ENCODE results near the gene XDH.

Gene XDH

GRCh38 chr2:31401580-31401979, 13.0 kb downstream of the XDH start:
- DNase-seq, result no peak

- DNase-seq, result no peak
These were observed 15.7 kb downstream of the XDH start for GRCh38 chr2:31398881-31399280.

GRCh38 chr2:31397094-31397493, 17.4 kb downstream of the XDH start:
- DNase-seq, result no peak

DNA sequence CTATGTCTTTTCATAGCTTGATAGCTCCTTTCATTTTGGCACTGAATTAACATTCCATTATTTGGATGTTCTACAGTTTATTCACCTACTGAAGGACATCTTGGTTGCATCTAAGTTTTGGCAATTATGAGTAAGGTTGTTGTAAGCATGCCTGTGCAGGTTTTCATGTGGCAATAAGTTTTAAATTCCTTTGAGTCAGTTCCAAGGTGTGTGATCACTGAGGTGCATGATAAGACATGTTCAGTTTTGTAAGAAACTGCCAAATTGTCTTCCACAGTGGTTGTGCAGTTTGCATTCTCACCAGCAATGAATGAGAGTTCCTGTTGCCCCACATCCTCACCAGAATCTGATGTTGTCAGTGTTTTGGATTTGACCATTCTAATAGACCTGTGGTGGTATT, 24.2 kb downstream of the XDH start:
- no peak for DNase-seq

GRCh38 chr2:31388736-31389135, 25.8 kb downstream of the XDH start:
- no peak for DNase-seq

DNA sequence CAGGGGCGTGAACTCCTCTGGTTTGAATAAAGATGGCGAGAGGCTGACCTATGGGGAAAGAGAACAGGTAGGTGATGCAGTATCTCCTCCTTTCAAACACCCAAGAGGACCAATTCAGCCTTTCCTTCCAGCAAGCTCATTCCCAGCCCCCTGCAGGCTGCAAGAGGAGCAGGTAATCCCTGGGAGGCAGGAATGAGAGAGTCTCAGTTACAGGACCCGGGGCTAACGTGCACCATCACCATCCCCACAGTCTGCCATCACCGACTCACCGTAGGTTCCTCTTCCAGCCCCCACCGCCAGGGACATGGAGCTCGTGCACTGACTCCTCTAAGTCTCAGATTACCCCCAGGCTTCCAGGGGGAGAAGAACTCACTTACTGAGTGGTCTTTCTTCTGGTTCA, 26.7 kb downstream of the XDH start:
- DNase-seq, result no peak

DNA sequence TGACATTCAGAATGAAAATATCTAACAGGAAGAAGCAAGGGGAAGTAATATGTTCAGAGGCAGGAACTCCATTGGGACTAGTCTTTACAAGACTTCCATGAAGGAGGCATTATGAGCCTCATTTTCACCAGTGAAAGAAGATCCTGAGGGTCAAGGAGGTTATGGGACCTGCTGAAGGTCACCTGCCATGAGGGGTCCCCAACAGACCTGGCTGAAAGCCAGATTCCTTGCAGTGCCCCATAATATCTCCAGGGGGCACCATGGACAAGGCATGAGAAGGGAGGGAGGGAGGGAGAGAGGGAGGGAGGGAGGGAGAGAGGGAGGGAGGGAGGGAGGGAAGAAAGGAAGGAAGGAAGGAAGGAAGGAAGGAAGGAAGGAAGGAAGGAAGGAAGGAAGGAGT, 27.9 kb downstream of the XDH start:
- DNase-seq, result no peak

DNA sequence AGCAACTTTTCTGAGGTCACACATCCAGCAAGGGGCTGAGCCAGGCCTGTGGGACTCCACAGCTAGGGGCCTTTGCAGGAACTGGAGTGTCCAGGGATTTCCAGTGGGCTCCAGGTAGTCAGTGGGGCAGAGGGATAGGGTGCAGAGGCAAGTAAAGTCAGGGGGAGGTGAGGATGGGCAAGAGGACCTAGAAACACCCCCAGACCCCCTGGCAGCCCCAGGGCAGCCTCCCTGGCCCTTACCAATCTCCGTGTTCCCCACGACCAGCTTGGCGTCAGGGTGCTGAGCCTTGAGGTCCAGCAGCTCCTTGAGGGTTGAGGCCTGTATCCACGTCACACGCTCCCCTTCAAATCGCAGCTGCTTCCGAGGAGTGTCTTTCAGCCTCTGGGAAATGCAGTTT, 28.4 kb downstream of the XDH start:
- no peak for DNase-seq

DNA sequence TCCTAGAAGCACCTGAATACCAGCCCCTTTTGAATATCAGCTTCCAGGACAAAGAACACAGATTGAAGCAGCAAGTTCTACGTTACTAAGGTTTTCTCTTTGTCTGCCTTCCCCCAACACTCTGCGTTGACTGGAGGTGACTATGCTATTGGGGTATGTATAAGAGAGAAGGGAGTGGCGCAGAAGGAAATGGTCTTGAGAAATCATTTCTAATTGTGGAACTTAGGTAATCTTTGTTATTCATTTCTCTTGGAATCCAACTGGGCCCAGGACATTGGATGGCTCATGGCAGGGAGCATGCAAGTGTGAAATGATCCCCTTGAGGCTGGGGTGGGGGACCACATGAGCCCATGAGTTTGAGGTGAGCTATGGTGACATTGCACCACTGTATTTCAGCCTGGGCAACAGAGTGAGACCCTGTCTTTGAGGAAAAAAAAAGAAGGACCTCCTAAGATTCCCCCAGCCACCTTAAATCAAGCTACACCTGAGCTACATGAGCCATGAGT, 29.7 kb downstream of the XDH start:
- no peak for DNase-seq

- no peak for DNase-seq
These were observed 30.2 kb downstream of the XDH start for GRCh38 chr2:31384351-31384750.

DNA sequence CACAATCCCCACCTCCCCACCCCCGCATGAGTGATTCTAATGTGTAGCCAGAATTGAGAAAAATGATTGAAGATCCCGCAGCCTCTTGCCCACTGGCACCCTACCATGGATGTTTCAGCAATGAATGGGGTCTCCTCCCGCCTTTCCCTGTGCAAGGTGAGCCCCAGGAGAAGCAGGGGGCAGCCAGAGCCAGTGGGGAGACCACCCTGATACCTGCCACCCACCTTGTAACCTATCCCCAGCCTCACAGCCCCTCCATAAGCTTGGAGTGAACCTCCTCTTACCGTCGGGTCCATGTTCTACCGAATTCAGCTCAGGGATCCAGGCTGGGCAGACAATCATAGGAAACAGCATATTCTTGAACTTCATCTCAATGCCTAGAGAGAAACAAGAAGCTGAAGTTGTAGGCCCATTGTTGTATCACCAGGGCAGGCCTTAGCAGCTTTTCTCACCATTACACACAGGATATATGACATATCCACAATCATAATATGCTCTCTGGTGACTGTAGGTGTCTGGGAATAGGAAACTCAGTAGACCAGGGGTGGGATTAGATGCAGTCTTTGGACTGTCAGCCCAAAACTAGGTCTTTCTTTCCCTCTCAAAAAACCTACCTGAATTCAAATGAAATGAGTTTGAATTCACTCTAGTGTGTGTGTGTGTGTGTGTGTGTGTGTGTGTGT, 30.9 kb downstream of the XDH start:
- DNase-seq, result no peak

DNA sequence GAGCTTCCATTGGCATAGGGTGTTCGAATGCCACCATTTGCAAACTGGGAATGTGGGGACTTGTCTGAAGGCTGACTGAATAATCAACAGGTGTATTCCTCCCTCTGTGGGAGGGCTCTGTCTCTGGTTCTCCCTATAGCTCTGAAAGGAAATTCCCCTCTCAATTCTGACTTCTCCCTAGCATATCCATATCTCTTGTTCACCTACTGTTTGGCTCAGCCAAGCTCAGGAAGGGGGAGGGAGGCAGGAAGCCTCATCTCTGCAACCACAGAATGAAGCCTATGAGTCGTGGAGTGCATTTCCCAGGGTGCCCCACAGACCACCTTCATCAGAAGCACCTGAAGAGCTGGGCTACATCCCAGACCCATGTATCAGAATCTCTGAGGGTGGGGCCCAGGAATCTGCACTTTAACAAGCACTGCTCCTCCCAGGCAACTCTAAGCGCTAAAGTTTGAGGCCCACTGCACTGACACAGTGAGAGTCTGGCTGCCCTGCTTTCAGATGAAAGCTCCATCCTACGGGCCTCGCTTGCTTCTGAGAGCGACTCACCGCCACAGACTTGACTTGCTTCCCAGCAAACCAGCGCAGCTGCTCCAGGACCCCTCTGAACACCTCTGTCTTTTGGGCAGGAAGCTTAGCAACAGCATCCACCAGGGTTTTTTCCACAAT, 32.0 kb downstream of the XDH start:
- no peak for DNase-seq

GRCh38 chr2:31381601-31382000, 32.9 kb downstream of the XDH start:
- no peak for DNase-seq

GRCh38 chr2:31380243-31380642, 34.3 kb downstream of the XDH start:
- no peak for DNase-seq

- no peak for DNase-seq
These were observed 34.8 kb downstream of the XDH start for GRCh38 chr2:31379747-31380146.

- no peak for DNase-seq
These were observed 35.6 kb downstream of the XDH start for GRCh38 chr2:31378791-31379501.

- DNase-seq, result no peak
These were observed 36.2 kb downstream of the XDH start for GRCh38 chr2:31378389-31378788.

- no peak for DNase-seq
These were observed 41.4 kb downstream of the XDH start for GRCh38 chr2:31373127-31373526.

DNA sequence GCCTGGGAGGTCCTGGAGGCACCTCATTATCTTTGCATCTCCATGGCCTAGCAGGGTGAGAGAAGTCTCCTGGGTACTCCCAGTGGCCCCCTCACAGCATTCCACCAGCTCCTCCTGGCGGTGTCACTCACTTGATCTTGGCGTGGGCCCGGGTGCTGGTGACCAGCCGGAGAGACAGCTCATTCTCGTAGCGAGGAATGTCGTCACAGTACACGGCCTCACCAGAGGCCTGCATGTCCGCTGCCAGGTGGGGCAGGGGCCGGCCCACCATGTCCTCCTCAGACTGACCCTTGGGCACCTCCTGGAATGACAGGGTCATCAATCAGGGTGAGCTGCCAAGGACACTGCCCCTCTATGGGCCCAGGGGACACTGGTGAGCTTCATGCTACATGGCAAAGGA, 42.4 kb downstream of the XDH start:
- DNase-seq, result no peak

DNA sequence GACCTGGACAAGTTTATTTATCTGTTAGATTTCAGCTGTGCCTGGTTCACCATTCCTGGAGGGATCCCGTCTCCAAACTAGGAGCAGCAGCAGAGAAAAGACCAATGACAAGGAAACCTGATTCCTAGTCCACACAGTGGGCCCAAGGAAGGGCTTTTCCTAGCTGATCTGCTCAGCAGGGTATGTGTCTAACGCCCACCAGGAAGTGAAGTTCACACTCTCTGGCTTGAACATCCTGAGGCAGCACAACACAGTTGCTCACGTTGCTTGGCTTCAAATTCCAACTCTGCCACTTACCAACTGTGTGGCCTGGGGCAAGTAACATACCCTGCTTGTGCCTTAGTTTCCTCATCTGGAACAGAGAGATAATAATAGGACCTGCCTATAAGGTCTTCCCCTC, 42.9 kb downstream of the XDH start:
- DNase-seq, result no peak

DNA sequence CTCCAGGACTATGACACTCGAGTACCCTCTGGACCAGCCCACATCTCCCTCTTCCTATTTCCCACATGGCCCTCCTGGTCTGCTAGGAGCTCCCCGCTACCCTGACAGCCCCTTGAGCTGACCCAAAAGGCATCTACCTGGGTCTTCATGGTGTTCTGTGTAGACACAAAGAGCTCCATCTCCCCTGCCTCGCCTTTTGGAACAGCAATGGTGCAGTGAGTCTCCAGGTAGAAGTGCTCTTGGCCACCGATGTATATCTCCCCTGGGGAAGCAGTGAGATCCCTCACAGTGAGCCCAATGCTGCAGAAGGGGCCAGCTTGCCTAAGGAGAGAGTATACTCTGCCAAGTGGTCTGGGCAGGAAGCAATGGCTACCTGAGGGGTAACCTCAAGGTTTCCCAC, 47.8 kb downstream of the XDH start:
- DNase-seq, result no peak

DNA sequence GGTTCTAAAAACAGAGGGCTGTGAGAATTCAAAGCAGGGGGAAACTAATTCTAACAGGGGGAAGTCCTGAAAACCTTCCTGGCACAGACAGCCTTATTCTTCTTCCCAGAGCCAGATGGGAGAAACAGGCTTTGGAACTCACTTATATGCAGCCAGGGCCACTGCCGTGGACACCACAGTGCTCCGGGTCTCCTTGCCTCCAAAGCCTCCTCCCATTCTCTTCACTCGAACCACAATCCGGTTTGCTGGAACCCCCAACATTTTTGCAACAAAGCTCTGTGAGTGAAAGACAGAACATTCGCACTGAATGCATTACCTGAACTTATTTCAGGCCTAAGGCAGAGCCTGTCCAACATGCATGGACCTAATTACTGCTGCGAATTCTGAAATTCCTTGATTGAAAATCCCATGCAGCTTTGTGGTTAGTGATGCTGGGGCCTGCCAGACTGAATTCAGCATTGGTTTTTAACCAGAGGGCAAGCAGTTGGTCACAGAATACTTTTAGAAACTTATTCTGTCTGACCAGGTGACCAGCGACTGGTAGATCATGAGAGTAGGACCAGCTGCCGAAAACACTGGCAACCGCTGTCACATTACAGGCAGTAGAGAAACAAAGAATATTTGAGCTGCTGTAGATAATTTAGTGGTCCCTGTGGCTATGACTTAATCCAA, 48.6 kb downstream of the XDH start:
- DNase-seq, result no peak

- no peak for DNase-seq
These were observed 49.2 kb downstream of the XDH start for GRCh38 chr2:31365348-31365747.
